ENCODE results near the gene RAB7A. TPM values are rescaled to one million over a fixed set of nuclear protein-coding genes. Genes with fewer than 3 reads are reported as not detected.

RAB7A gene
- total RNA-seq, 3 donors from 2014 or later (not counting 1 experiment from before 2014, with no cell fraction given), result 218 to 233 (median 224) TPM

GRCh38 chr3:128787256-128788253 is 61.6 kb downstream of the RAB7A start:
- Histone ChIP-seq H3K36me3 (ENCODE audit: control insufficient read depth, insufficient read depth, low read length) (no peaks in the 10 kb centered on the region), H3K4me3 (ENCODE audit: low read length) (no peak overlapping the region), H3K4me1 (ENCODE audit: control insufficient read depth, insufficient read depth, low read length) (peaks cover 33% of the 10 kb centered on the region), H3K27me3 (ENCODE audit: control insufficient read depth, insufficient read depth, low read length) (no peaks in the 10 kb centered on the region), H3K27ac (ENCODE audit: low read length) (peak overlapping the region; percentile 72), H3K9me3 (ENCODE audit: control insufficient read depth, insufficient read depth, low read length) (no peaks in the 10 kb centered on the region)
- intact Hi-C loops (cut with micrococcal nuclease), result loop anchor here (2.0 to 5.0 kb wide), 2 partner anchors 23 to 35 kb away; no protein-coding TSS in a partner anchor
- DNase-seq (peak in 1 of 2 donors; percentile 71), ATAC-seq (peak; percentile 72 to 79 (median 79))
- no peaks in the 10 kb centered on the region for H3K36me3 Mint-ChIP-seq
- H3K4me1 Mint-ChIP-seq, result peaks cover 65 to 80% of the 10 kb centered on the region in 2 donors
- peak; percentile 28 for TF ChIP-seq CTCF (IDR thresholded peaks at IDR 0.05)
- peak overlapping the region; percentile 80 to 83 for H3K27ac Mint-ChIP-seq
- no peaks in the 10 kb centered on the region for H3K9me3 Mint-ChIP-seq
- H3K4me3 Mint-ChIP-seq, result peak overlapping the region; percentile 81
- WGBS (ENCODE audit: insufficient coverage), result 71% methylated on average over 12 of the region's 12 CpGs
- H3K27me3 Mint-ChIP-seq (ENCODE audit: low read depth in 2 of 2), result no peaks in the 10 kb centered on the region

GRCh38 chr3:128788268-128788869 is 62.4 kb downstream of the RAB7A start:
- WGBS (ENCODE audit: insufficient coverage), result 65% methylated on average over 5 of the region's 5 CpGs
- ATAC-seq, result peak in 1 of 3 donors; percentile 20

GRCh38 chr3:128794067-128794768 is 68.2 kb downstream of the RAB7A start:
- Histone ChIP-seq H3K36me3 (ENCODE audit: control insufficient read depth, insufficient read depth, low read length) (peaks cover 33% of the 10 kb centered on the region), H3K27ac (ENCODE audit: low read length) (no peak overlapping the region), H3K4me3 (ENCODE audit: low read length) (no peak overlapping the region), H3K27me3 (ENCODE audit: control insufficient read depth, insufficient read depth, low read length) (no peaks in the 10 kb centered on the region), H3K4me1 (ENCODE audit: control insufficient read depth, insufficient read depth, low read length) (peaks cover 25% of the 10 kb centered on the region), H3K9me3 (ENCODE audit: control insufficient read depth, insufficient read depth, low read length) (no peaks in the 10 kb centered on the region)
- Mint-ChIP-seq H3K4me1 (peaks cover 22 to 42% of the 10 kb centered on the region in 2 donors), H3K36me3 (peaks cover 13% of the 10 kb centered on the region), H3K9me3 (no peaks in the 10 kb centered on the region), H3K4me3 (no peak overlapping the region), H3K27me3 (ENCODE audit: low read depth in 2 of 2) (no peaks in the 10 kb centered on the region), H3K27ac (peak overlapping the region; percentile 61 to 72)
- intact Hi-C loops (cut with micrococcal nuclease), result no loop called here
- DNase-seq (no peak), ATAC-seq (no peak)
- 97% methylated on average over 2 of the region's 2 CpGs for WGBS (ENCODE audit: insufficient coverage)
- TF ChIP-seq CTCF (IDR thresholded peaks at IDR 0.05), result no peak

More at GRCh38 chr3:128788268-128788869, 62.4 kb downstream of the RAB7A start:
- Histone ChIP-seq H3K4me3 (ENCODE audit: low read length) (no peak overlapping the region), H3K9me3 (ENCODE audit: control insufficient read depth, insufficient read depth, low read length) (no peaks in the 10 kb centered on the region), H3K27me3 (ENCODE audit: control insufficient read depth, insufficient read depth, low read length) (no peaks in the 10 kb centered on the region), H3K36me3 (ENCODE audit: control insufficient read depth, insufficient read depth, low read length) (no peaks in the 10 kb centered on the region), H3K27ac (ENCODE audit: low read length) (peak overlapping the region; percentile 72), H3K4me1 (ENCODE audit: control insufficient read depth, insufficient read depth, low read length) (peaks cover 37% of the 10 kb centered on the region)
- Mint-ChIP-seq H3K36me3 (no peaks in the 10 kb centered on the region), H3K9me3 (no peaks in the 10 kb centered on the region), H3K27ac (peak overlapping the region; percentile 80 to 83), H3K4me3 (peak overlapping the region; percentile 81), H3K4me1 (peaks cover 59 to 75% of the 10 kb centered on the region in 2 donors), H3K27me3 (ENCODE audit: low read depth in 2 of 2) (no peaks in the 10 kb centered on the region)
- TF ChIP-seq CTCF (IDR thresholded peaks at IDR 0.05), result no peak
- intact Hi-C loops (cut with micrococcal nuclease), result loop anchor here (2.0 to 5.0 kb wide), 2 partner anchors 24 to 36 kb away; no protein-coding TSS in a partner anchor
- DNase-seq, result peak in 1 of 2 donors; percentile 35
